GM12872 (cell line): ENCODE measurements around the gene WNT7B.

Source experiments
- CTCF ChIP-seq: IDR thresholded peaks from 3 replicates; pipeline ENCODE4 v1.5.1; 2011; ENCODE audit warnings: low read depth, mild to moderate bottlenecking, low read length, moderate library complexity; ENCODE audit not compliant: insufficient read depth

The WNT7B gene

GRCh38 chr22:45942344-45942743 lies 34.6 kb downstream of the WNT7B start:
- no peak for TF ChIP-seq CTCF

- TF ChIP-seq CTCF, result no peak
Measured at GRCh38 chr22:45938913-45939312, 38.0 kb downstream of the WNT7B start.

GRCh38 chr22:45937960-45938359 lies 39.0 kb downstream of the WNT7B start:
- no peak for TF ChIP-seq CTCF

- TF ChIP-seq CTCF, result no peak
Measured at GRCh38 chr22:45935573-45935972, 41.4 kb downstream of the WNT7B start.

- no peak for TF ChIP-seq CTCF
Measured at GRCh38 chr22:45934659-45935341, 42.2 kb downstream of the WNT7B start.

GRCh38 chr22:45934168-45934564 lies 42.8 kb downstream of the WNT7B start:
- TF ChIP-seq CTCF, result no peak

GRCh38 chr22:45933506-45934167 lies 43.3 kb downstream of the WNT7B start:
- TF ChIP-seq CTCF, result no peak
